ENCODE data around the gene RPUSD4.
A peak's percentile ranks its signal among the peaks of the same experiment; 100 is the strongest.
"Not testable (repeated sequence)": the region's sequence is repeated elsewhere in the genome, so short reads cannot be mapped to it uniquely, and the experiment has no call there.

The RPUSD4 gene, protein sequence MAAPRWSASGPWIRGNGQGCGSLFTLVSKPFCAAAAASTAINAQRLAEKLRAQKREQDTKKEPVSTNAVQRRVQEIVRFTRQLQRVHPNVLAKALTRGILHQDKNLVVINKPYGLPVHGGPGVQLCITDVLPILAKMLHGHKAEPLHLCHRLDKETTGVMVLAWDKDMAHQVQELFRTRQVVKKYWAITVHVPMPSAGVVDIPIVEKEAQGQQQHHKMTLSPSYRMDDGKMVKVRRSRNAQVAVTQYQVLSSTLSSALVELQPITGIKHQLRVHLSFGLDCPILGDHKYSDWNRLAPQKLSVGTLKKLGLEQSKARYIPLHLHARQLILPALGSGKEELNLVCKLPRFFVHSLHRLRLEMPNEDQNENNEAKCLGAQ

DNA sequence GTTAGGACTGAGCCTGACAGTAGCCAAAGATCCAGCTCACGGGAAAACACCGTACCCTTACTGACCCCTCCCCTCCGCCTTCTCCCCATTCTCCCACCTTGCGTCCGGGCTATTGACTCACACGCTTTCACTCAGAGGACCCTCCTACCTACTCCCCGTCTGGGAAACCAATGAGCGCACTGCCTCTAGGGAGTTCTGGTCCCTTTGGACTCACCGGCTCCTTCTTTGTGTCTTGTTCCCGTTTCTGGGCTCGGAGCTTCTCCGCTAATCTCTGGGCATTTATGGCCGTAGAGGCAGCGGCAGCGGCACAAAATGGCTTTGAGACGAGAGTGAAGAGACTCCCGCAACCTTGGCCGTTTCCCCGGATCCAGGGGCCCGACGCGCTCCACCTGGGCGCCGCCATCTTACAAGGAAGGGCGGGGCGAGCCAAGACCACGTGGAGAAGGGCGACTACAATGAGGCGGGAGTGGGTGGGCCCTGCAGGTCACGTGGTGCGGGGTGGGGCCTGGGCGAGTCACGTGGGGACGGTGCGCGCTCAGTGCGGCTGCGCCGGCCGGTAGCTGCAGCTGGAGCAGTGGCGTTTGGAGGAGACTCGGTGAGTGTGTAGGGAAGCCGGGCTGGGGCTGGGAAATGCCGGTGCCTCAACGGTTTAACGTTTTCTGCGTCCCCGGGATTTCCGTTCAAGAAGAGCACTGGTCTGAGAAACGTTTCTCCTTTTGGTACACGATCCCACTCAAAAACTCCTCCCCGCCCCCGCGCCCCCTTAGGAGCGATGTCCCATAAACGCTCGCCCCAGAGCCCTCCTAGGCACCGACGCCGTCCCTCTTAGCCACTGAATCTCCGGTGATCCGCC lies at the start of gene RPUSD4, which contains the start of gene FAM118B:
Gene RPUSD4, minus strand, starts transcription at position 415 of the 853 bp plus-strand sequence. Its CDS starts 12 bp downstream, at position 403.
Gene FAM118B, plus strand, starts transcription at position 547 of the 853 bp plus-strand sequence. CDS start 23,220 bp downstream, outside the sequence.
- Histone ChIP-seq H3K4me3 (ENCODE audit: low read depth, low read length) (peak within 1 kb of the TSS; percentile 99), H3K27me3 (replicated peaks) (no peaks in the 10 kb centered on the region), H3K27ac (peak within 1 kb of the TSS; percentile 53), H3K36me3 (replicated peaks) (peaks cover 14% of the 10 kb centered on the region)
- in situ Hi-C loops (cut with HindIII; ENCODE audit: low pct_ligation_motif_present, low sequenced_read_pairs) = no loop called here
- peak; percentile 97 for DNase-seq
- TF ChIP-seq, protein P1, sequence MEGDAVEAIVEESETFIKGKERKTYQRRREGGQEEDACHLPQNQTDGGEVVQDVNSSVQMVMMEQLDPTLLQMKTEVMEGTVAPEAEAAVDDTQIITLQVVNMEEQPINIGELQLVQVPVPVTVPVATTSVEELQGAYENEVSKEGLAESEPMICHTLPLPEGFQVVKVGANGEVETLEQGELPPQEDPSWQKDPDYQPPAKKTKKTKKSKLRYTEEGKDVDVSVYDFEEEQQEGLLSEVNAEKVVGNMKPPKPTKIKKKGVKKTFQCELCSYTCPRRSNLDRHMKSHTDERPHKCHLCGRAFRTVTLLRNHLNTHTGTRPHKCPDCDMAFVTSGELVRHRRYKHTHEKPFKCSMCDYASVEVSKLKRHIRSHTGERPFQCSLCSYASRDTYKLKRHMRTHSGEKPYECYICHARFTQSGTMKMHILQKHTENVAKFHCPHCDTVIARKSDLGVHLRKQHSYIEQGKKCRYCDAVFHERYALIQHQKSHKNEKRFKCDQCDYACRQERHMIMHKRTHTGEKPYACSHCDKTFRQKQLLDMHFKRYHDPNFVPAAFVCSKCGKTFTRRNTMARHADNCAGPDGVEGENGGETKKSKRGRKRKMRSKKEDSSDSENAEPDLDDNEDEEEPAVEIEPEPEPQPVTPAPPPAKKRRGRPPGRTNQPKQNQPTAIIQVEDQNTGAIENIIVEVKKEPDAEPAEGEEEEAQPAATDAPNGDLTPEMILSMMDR (IDR thresholded peaks at IDR 0.05; ENCODE audit: low read depth, low read length, missing control alignments) = no peak

DNA sequence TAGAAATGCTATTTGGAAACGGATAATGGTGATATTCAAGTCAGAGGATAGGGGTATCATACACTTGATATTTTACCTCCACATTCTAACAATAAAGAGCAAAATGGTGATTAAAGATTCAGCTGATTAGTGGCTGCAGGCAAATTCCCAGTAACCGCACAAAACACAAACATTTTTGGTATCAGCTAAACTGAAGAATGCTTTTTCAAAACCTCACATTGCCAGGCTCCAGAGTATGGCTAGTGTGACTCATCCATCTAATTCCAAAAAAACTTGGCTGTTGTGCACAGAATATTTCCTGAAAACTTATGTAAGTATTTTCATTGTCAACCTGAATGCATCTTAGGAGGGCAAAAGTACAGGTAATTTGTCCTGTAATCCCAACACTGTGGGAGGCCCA lies 46.3 kb upstream of the RPUSD4 start:
- Histone ChIP-seq H3K27me3 (replicated peaks) (no peaks in the 10 kb centered on the region), H3K4me3 (ENCODE audit: low read depth, low read length) (no peak overlapping the region), H3K36me3 (replicated peaks) (peaks cover 21% of the 10 kb centered on the region), H3K27ac (no peak overlapping the region)
- DNase-seq = peak; percentile 34
- in situ Hi-C loops (cut with HindIII; ENCODE audit: low pct_ligation_motif_present, low sequenced_read_pairs) = no loop called here
- TF ChIP-seq, protein P1 (IDR thresholded peaks at IDR 0.05; ENCODE audit: low read depth, low read length, missing control alignments) = no peak

DNA sequence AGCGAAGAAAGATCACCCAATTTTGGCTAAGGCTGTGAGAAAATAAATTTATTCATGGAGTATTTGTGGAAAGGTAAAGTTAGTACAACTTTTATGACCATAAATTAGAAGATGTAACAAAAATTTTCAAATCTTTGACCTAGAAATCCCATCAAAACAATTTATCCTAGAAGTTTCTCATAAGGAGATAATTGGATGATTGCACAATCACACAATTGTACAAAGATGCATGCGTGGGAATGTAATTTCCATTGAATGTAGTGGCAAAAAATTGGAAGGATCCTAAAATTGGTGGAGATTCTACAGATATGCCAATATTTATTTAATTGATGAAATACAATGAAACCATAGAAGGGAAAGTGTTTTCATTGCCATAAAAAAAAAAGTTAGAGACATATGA lies 45.7 kb upstream of the RPUSD4 start:
- Histone ChIP-seq H3K4me3 (ENCODE audit: low read depth, low read length) (no peak overlapping the region), H3K27ac (no peak overlapping the region), H3K36me3 (replicated peaks) (peaks cover 17% of the 10 kb centered on the region), H3K27me3 (replicated peaks) (no peaks in the 10 kb centered on the region)
- no peak for DNase-seq
- in situ Hi-C loops (cut with HindIII; ENCODE audit: low pct_ligation_motif_present, low sequenced_read_pairs) = no loop called here
- TF ChIP-seq, protein P1 (IDR thresholded peaks at IDR 0.05; ENCODE audit: low read depth, low read length, missing control alignments) = no peak

DNA sequence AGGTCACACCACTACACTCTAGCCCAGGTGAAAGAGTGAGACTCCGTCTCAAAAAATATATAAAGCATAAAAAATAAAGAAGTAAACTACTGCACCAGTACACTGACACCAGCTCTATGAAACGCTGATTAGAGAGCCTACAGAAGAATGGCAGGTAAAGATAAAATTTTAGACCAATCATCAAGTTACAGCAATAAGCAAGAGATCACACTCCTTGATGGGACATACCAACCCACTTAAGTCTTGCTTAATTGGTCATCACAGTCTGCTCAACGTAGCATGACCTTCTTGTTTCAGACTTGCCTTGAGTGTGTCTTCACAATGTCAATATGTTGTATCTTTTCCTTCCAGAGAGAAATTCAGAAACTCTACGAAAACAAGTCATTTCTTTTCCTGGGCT lies 44.8 kb upstream of the RPUSD4 start:
- Histone ChIP-seq H3K27ac (no peak overlapping the region), H3K36me3 (replicated peaks) (peaks cover 9% of the 10 kb centered on the region), H3K27me3 (replicated peaks) (no peaks in the 10 kb centered on the region), H3K4me3 (ENCODE audit: low read depth, low read length) (no peak overlapping the region)
- DNase-seq = no peak
- in situ Hi-C loops (cut with HindIII; ENCODE audit: low pct_ligation_motif_present, low sequenced_read_pairs) = no loop called here
- TF ChIP-seq, protein P1 (IDR thresholded peaks at IDR 0.05; ENCODE audit: low read depth, low read length, missing control alignments) = no peak

DNA sequence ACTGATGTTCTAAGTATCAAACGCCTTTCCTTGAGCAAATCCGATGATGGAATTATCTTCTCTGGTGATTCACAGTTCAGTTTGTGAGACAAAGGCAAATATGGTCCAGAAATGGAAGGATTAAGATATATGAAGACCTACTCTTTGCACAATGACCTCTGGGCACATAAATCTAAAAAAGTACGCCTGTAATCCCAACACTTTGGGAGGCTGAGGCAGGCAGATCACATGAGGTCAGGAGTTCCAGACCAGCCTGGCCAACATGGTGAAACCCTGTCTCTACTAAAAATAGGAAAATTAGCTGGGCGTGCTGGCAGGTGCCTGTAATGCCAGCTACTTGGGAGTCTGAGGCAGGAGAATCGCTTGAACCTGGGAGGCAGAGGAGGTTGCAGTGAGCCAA lies 44.1 kb upstream of the RPUSD4 start:
- H3K27me3 ChIP-seq (replicated peaks); H3K36me3 ChIP-seq (replicated peaks); in situ Hi-C loops (cut with HindIII; ENCODE audit: low pct_ligation_motif_present, low sequenced_read_pairs); DNase-seq; H3K27ac ChIP-seq; H3K4me3 ChIP-seq (ENCODE audit: low read depth, low read length): not testable (repeated sequence)

DNA sequence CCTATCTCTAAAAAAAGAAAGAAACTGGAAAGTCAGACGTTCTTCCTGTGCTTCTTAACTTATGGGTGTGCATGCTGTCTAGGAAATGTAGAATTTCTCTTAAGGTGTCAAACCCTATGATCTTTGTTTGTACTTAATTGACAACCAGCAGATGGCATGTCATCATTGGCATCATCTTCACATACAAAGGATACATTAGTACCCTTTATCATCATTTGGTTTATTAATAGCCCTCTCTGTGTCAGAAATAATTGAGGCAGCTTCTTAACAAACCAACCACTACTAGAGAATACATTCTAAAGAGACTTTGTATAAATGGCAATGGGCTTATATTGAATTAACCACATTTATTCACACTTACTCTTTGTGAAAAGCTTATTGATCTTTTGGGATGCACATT lies 43.4 kb upstream of the RPUSD4 start:
- Histone ChIP-seq H3K4me3 (ENCODE audit: low read depth, low read length) (no peak overlapping the region), H3K27ac (no peak overlapping the region), H3K27me3 (replicated peaks) (no peaks in the 10 kb centered on the region), H3K36me3 (replicated peaks) (peaks cover 8% of the 10 kb centered on the region)
- in situ Hi-C loops (cut with HindIII; ENCODE audit: low pct_ligation_motif_present, low sequenced_read_pairs) = no loop called here
- TF ChIP-seq, protein P1 (IDR thresholded peaks at IDR 0.05; ENCODE audit: low read depth, low read length, missing control alignments) = no peak
- no peak for DNase-seq
